ENCODE data around the gene MAP3K6.

The MAP3K6 gene

DNA sequence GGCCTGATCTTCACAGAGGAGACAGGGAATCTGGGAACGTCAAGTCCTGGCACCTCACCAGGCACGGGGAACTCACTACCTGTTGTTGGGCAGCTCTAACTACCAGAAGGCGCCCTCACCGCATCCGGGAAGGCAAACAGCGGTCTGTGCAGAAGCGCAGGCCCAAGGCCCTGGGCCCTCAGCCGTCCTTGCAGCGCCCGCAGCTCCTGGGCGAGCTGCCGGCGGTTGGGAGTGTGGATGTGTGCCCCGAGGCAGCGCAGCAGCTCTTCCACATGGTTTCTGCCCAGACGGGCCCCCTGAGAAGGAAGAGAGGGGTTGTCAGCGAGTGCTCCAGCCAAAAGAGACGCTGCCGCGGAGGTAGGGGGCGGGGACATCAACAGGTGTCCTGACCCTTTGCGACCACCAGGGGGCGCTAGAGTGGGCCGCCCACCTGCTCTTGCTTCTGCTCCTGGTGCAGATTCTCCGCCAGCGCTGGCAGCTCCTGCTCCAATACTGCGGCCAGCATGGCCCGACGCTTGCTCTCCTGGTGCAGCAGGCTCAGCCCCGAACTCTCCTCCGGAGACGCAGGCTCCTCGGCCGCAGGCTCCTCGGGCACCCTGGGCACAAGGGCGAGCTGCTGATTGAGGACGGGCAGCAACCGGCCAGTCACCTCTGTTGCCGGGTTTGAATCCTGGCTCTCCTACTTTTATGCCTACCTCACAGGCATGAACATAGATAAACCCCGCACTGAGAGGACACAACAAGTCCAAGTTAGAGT is 9.3 kb downstream of the MAP3K6 start:
- TF ChIP-seq FOXP2 (optimal IDR thresholded peaks at IDR 0.05; ENCODE audit: control extremely low read depth, extremely low read length, insufficient read depth) (no peak), EZH2 (IDR thresholded peaks at IDR 0.05) (no peak), POLR2AphosphoS5 (IDR thresholded peaks at IDR 0.05; ENCODE audit: borderline replicate concordance, low read depth, low read length) (no peak)
- Histone ChIP-seq H3K4me3 (no peak overlapping the region), H3K9ac (ENCODE audit: insufficient read length) (no peak overlapping the region), H3K27ac (no peak overlapping the region), H3K36me3 (ENCODE audit: insufficient read depth, low read length) (no peaks in the 10 kb centered on the region), H3K9me3 (ENCODE audit: low read depth, low read length) (no peaks in the 10 kb centered on the region)
- DNase-seq (ENCODE audit: low read depth, low spot score) = no peak

GRCh38 chr1:27356619-27357280 is 10.0 kb downstream of the MAP3K6 start:
- DNase-seq (ENCODE audit: low read depth, low spot score) = no peak
- H3K9ac ChIP-seq (ENCODE audit: insufficient read length) = no peak overlapping the region
- TF ChIP-seq POLR2AphosphoS5 (IDR thresholded peaks at IDR 0.05; ENCODE audit: borderline replicate concordance, low read depth, low read length) (no peak), FOXP2 (optimal IDR thresholded peaks at IDR 0.05; ENCODE audit: control extremely low read depth, extremely low read length, insufficient read depth) (no peak), EZH2 (IDR thresholded peaks at IDR 0.05) (no peak)
- H3K9me3 ChIP-seq (ENCODE audit: low read depth, low read length) = no peaks in the 10 kb centered on the region
- H3K27ac ChIP-seq = no peak overlapping the region
- H3K4me3 ChIP-seq = no peak overlapping the region
- no peaks in the 10 kb centered on the region for H3K36me3 ChIP-seq (ENCODE audit: insufficient read depth, low read length)

GRCh38 chr1:27356277-27356618 is 10.5 kb downstream of the MAP3K6 start:
- H3K4me3 ChIP-seq = no peak overlapping the region
- no peak overlapping the region for H3K9ac ChIP-seq (ENCODE audit: insufficient read length)
- H3K36me3 ChIP-seq (ENCODE audit: insufficient read depth, low read length) = no peaks in the 10 kb centered on the region
- DNase-seq (ENCODE audit: low read depth, low spot score) = no peak
- no peaks in the 10 kb centered on the region for H3K9me3 ChIP-seq (ENCODE audit: low read depth, low read length)
- no peak overlapping the region for H3K27ac ChIP-seq
- TF ChIP-seq POLR2AphosphoS5 (IDR thresholded peaks at IDR 0.05; ENCODE audit: borderline replicate concordance, low read depth, low read length) = no peak
- TF ChIP-seq EZH2 (IDR thresholded peaks at IDR 0.05) = no peak
- no peak for TF ChIP-seq FOXP2 (optimal IDR thresholded peaks at IDR 0.05; ENCODE audit: control extremely low read depth, extremely low read length, insufficient read depth)

DNA sequence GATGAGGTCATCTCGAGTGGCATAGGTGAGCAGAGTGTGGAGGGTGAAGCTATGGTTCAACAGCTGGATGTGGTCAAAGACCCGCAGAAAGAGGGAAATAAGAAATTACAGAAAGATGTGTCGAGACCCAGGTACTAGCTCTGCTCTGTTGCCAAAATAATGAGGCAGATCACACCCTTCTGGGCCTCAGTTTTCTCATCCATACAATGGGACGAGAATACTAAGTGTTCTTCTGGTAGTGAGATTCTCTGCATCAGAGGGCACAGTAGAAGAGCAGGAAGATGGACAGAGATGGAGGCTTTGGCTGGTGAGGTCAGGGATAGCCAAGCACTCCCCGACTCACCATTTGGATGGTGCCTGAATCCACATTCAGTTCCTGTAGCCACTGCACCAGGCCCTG is 11.1 kb downstream of the MAP3K6 start:
- H3K27ac ChIP-seq = no peak overlapping the region
- no peaks in the 10 kb centered on the region for H3K36me3 ChIP-seq (ENCODE audit: insufficient read depth, low read length)
- no peaks in the 10 kb centered on the region for H3K9me3 ChIP-seq (ENCODE audit: low read depth, low read length)
- H3K9ac ChIP-seq (ENCODE audit: insufficient read length) = no peak overlapping the region
- no peak overlapping the region for H3K4me3 ChIP-seq
- DNase-seq (ENCODE audit: low read depth, low spot score) = no peak
- no peak for TF ChIP-seq POLR2AphosphoS5 (IDR thresholded peaks at IDR 0.05; ENCODE audit: borderline replicate concordance, low read depth, low read length)

DNA sequence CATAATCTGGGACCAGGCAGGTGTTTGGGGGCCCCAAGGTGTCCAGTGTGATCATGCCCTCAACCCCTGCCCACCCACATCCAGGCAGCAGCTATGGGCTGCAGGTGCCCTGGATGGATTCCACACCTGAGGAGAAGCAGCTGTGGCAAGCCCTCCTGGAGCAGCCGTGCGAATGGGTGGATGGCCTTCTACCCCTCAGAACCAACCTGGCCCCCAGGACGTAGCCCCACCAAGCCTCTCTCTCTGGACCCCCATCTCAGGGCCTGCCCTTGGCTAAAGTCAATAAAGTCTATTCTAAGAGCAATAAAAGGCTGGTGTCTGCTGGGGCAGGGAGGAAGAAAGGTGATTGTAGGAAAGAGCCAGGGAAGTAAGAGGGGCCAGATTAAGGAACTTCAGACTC is 13.1 kb downstream of the MAP3K6 start:
- no peak for TF ChIP-seq POLR2AphosphoS5 (IDR thresholded peaks at IDR 0.05; ENCODE audit: borderline replicate concordance, low read depth, low read length)
- no peak for TF ChIP-seq EZH2 (IDR thresholded peaks at IDR 0.05)
- no peak for TF ChIP-seq FOXP2 (optimal IDR thresholded peaks at IDR 0.05; ENCODE audit: control extremely low read depth, extremely low read length, insufficient read depth)
- no peak overlapping the region for H3K27ac ChIP-seq
- no peaks in the 10 kb centered on the region for H3K9me3 ChIP-seq (ENCODE audit: low read depth, low read length)
- no peaks in the 10 kb centered on the region for H3K36me3 ChIP-seq (ENCODE audit: insufficient read depth, low read length)
- no peak overlapping the region for H3K4me3 ChIP-seq
- no peak overlapping the region for H3K9ac ChIP-seq (ENCODE audit: insufficient read length)
- no peak for DNase-seq (ENCODE audit: low read depth, low spot score)

DNA sequence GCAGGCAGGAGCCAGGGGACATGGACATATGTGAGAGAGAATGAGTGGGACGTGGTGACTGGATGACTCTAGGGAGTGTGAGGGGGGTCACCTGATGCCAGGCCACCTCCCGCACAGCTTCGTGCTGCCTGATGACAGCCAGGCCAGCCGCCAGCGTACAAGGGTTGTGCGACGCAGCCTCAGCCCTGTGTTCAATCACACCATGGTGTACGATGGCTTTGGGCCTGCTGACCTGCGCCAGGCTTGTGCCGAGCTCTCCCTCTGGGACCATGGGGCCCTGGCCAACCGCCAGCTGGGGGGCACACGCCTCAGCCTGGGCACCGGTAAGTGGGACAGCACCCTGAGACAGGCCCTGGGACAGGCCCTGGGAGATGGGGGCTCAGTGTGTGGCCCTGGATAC is 13.6 kb downstream of the MAP3K6 start:
- no peak overlapping the region for H3K27ac ChIP-seq
- H3K4me3 ChIP-seq = no peak overlapping the region
- no peaks in the 10 kb centered on the region for H3K36me3 ChIP-seq (ENCODE audit: insufficient read depth, low read length)
- no peak overlapping the region for H3K9ac ChIP-seq (ENCODE audit: insufficient read length)
- no peak for TF ChIP-seq EZH2 (IDR thresholded peaks at IDR 0.05)
- TF ChIP-seq FOXP2 (optimal IDR thresholded peaks at IDR 0.05; ENCODE audit: control extremely low read depth, extremely low read length, insufficient read depth) = no peak
- no peak for TF ChIP-seq POLR2AphosphoS5 (IDR thresholded peaks at IDR 0.05; ENCODE audit: borderline replicate concordance, low read depth, low read length)
- no peaks in the 10 kb centered on the region for H3K9me3 ChIP-seq (ENCODE audit: low read depth, low read length)
- DNase-seq (ENCODE audit: low read depth, low spot score) = no peak

DNA sequence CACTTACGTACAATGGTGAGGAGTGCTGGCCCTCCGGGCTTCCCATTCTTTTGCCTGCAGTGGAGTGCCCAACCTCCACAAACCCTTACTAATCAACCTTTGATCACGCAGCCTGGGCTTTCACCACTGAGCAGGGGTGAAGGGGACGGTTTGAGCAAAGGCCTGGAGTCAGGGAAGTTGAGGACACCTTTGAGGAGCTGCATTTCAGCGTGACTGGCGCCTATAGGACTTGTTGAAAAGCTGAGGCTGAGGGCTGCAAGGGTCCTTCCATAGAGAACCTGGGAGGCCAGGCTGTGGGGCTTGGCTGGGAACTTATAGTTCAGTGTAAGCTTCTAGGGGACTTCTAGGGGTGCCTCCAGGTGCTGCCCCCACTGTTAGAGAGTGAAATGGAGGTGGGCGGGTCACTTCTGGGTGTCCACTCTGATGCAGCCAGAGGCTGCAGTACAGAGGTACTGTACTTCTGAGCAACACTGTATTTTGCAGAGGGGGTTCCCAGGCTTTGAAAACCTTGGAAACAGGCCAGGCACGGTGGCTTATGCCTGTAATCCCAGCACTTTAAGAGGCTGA is 15.1 kb downstream of the MAP3K6 start:
- Histone ChIP-seq H3K4me3 (no peak overlapping the region), H3K9me3 (ENCODE audit: low read depth, low read length) (no peaks in the 10 kb centered on the region), H3K27ac (no peak overlapping the region), H3K9ac (ENCODE audit: insufficient read length) (no peak overlapping the region), H3K36me3 (ENCODE audit: insufficient read depth, low read length) (no peaks in the 10 kb centered on the region)
- DNase-seq (ENCODE audit: low read depth, low spot score) = no peak
- no peak for TF ChIP-seq POLR2AphosphoS5 (IDR thresholded peaks at IDR 0.05; ENCODE audit: borderline replicate concordance, low read depth, low read length)
- no peak for TF ChIP-seq FOXP2 (optimal IDR thresholded peaks at IDR 0.05; ENCODE audit: control extremely low read depth, extremely low read length, insufficient read depth)
- TF ChIP-seq EZH2 (IDR thresholded peaks at IDR 0.05) = no peak

DNA sequence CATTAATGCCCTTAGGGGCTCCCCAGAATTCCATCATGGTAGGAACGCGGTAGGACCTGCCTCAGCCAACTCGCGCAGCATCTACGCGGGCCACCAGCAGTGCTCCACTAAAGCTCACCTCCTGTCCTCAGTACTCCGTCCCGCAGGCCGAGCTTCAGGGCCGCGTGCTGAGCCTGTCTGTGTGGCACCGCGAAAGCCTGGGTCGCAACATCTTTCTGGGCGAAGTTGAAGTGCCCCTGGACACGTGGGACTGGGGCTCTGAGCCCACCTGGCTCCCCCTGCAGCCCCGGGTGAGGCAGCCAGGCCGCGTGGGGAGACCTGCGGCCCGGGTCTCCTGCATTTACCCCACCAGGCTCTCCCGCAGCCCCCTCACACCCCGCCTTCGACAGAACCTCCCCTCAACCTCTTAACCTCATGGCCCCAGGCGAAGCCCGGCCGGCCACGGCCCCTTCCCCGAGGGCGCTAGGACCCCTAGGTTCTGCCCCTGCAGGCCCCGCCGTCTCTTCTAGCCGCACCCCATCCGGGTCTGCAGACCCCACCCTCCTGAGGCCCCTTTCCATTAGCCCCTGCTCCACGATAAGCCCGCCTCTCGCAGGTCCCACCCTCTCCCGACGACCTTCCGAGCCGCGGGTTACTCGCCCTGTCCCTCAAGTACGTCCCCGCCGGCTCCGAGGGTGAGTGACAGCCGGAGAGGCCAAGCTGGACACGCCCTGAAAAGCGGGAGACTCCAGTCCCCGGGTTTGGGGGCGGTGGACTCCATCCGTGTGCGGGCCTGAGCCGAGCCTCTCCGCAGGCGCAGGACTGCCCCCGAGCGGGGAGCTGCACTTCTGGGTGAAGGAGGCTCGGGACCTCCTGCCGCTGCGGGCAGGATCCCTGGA is 15.9 kb downstream of the MAP3K6 start:
- Histone ChIP-seq H3K9me3 (ENCODE audit: low read depth, low read length) (no peaks in the 10 kb centered on the region), H3K36me3 (ENCODE audit: insufficient read depth, low read length) (no peaks in the 10 kb centered on the region), H3K9ac (ENCODE audit: insufficient read length) (no peak overlapping the region), H3K4me3 (no peak overlapping the region), H3K27ac (no peak overlapping the region)
- TF ChIP-seq POLR2AphosphoS5 (IDR thresholded peaks at IDR 0.05; ENCODE audit: borderline replicate concordance, low read depth, low read length) (no peak), FOXP2 (optimal IDR thresholded peaks at IDR 0.05; ENCODE audit: control extremely low read depth, extremely low read length, insufficient read depth) (no peak), EZH2 (IDR thresholded peaks at IDR 0.05) (no peak)
- DNase-seq (ENCODE audit: low read depth, low spot score) = no peak
